Ramos (cell line): ENCODE measurements around the gene TLE5.

Experiments used
- in situ Hi-C: fragments of 300-500 bp; cut with MboI; formaldehyde crosslinking; loops from one replicate; pipeline ENCODE4 v1.14.3; 2022; ENCODE audit warnings: low sequenced_read_pairs; ENCODE audit not compliant: unreplicated experiment

The TLE5 gene

DNA sequence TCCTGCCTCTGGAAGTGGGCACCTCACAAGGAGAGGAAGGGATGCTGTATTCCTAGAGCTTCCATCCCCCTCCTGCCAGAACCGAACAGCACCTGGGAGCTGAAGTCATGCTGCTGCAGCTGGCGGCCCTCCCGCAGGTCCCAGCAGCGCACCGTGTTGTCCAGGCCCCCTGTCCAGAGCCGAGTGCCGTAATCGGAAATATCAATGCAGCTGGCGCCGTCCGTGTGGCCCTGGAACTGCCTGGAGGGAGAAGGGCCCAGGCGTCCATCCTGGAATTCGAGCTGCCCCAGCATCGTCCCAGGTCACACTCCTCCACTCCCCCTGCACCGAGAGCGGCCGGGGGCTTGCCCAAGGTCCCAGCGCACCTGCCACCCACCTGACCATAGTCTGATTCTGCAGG, 57.0 kb downstream of the TLE5 start:
- in situ Hi-C loops: no loop called here

DNA sequence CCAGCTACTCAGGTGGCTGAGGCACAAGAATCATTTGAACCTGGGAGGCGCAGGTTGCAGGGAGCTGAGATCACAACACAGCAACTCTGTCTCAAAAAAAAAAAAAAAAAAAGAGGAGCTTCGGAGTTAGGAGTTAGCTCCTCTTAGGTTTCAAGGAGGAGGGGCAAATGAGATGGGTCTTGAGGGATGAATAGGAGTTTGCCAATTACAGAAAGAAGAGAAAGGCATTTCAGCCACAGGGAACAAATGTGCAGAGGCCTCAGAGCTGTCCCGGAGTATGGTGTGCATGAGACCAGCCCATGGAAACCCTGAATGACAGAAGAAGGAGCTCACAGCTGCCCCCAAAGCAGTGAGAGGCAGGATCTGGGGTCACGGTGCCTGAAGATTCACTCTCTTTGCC, 57.8 kb downstream of the TLE5 start:
- in situ Hi-C loops: no loop called here

DNA sequence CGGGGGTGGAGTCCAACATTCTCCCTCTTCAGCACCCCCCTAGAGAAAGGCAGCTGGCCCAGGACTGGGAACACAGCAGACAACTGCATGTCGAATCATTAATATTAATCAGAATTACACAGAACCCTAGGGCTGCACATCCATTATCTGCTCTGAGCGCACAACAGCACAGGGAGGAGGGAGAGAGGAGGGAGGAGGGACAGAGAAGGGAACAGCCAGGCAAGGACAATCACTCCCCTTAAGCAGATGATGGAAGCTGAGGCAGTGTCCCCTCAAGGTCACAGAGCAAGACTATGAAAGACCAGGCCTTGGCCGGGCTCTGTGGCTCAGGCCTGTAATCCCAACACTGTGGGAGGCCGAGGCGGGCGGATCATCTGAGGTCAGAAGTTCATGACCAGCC, 59.2 kb downstream of the TLE5 start:
- in situ Hi-C loops: no loop called here
